OCI-LY7 (cell line): Measurements from ENCODE around the gene NINJ2.

Experiments
- CTCF ChIP-seq: fragments of 200-600 bp; sonication (generic); conservative IDR thresholded peaks from 2 replicates; pipeline ENCODE4 v1.5.1; 2014; ENCODE audit warnings: mild to moderate bottlenecking, antibody characterized with exemption, low read length, moderate library complexity, mixed read lengths
- EZH2phosphoT487 ChIP-seq: fragments of 200-600 bp; sonication (generic); IDR thresholded peaks from 2 replicates; pipeline ENCODE4 v1.6.1; 2018; ENCODE audit warnings: low read depth, borderline replicate concordance, mild to moderate bottlenecking, mixed run types, antibody characterized with exemption, low read length, moderate library complexity, mixed read lengths

GRCh38 chr12:666066-666465 lies 2.8 kb upstream of the NINJ2 start:
- TF ChIP-seq CTCF (no peak), EZH2phosphoT487 (no peak)
